Esophagus muscularis mucosa (tissue), 4 donors: Measurements from ENCODE around the gene MAX. TPM values are rescaled to one million over a fixed set of nuclear protein-coding genes. Genes with fewer than 3 reads are reported as not detected.

Experiments
- DNase-seq: peaks from one replicate; pipeline ENCODE4 v3.0.0-alpha.2; 2017; ENCODE audit errors: extremely low spot score
- H3K27ac ChIP-seq, 4 donors: fragments of 200-600 bp; sonication (generic); replicated peaks in 1 of 4; 1 replicate in 3 of 4; 2 replicates in 1 of 4; pipeline ENCODE4 v1.5.1; 2016 to 2019; ENCODE audit warnings: mild to moderate bottlenecking in 1 of 4
- H3K27me3 ChIP-seq, 4 donors: fragments of 200-600 bp; sonication (generic); one replicate each; pipeline versions ENCODE4 v1.5.1 to v1.6.0; 2016 to 2019
- H3K36me3 ChIP-seq, 4 donors: fragments of 200-600 bp; sonication (generic); one replicate each; pipeline ENCODE4 v1.5.1; 2016 to 2019
- H3K4me1 ChIP-seq, 4 donors: fragments of 200-600 bp; sonication (generic); one replicate each; pipeline ENCODE4 v1.5.1; 2016 to 2019
- H3K4me3 ChIP-seq, 4 donors: fragments of 200-600 bp; sonication (generic); 1 replicate in 2 of 4; 2 replicates in 2 of 4; pipeline ENCODE4 v1.5.1; 2016 to 2019; ENCODE audit warnings: mild to moderate bottlenecking in 4 of 4, moderate library complexity in 1 of 4
- H3K9me3 ChIP-seq, 4 donors: fragments of 200-600 bp; sonication (generic); 1 replicate in 3 of 4; 2 replicates in 1 of 4; pipeline ENCODE4 v1.5.1; 2016 to 2019
- EP300 ChIP-seq: sonication (generic); formaldehyde crosslinking; IDR thresholded peaks from one replicate; pipeline ENCODE4 v1.6.1; 2017; ENCODE audit warnings: antibody characterized with exemption
- POLR2A ChIP-seq: fragments of 450-650 bp; IDR thresholded peaks from one replicate; pipeline ENCODE4 v1.6.1; 2017; ENCODE audit warnings: antibody characterized with exemption, moderate library complexity, mild to moderate bottlenecking, low read depth
- POLR2AphosphoS5 ChIP-seq, 2 donors: sonication (generic); formaldehyde crosslinking; IDR thresholded peaks; one replicate each; pipeline ENCODE4 v1.6.1; 2017; ENCODE audit warnings: antibody characterized with exemption in 2 of 2
- WGBS: methylation state at CpG from one replicate; pipeline ENCODE4 v1.1.5; 2018; 5-methylcytosine and 5-hydroxymethylcytosine counted together
- intact Hi-C: fragments of 100-400 bp; cut with DNase I; formaldehyde crosslinking; loops from one replicate; pipeline ENCODE4 v1.15.1; 2023
- total RNA-seq, 4 donors: library from RNA; depleted of rRNA; stranded (reverse); fragments of >200 nt; gene quantifications; one replicate each; pipeline versions ENCODE4 v1.1.0 to v1.2.1, GENCODE V29; 2016
- TF ChIP-seq, protein P1 (sequence below), 3 experiments: fragments of 200-600 bp in 2 of 3; fragments of 450-650 bp in 1 of 3; sonication (generic) in 2 of 3; IDR thresholded peaks; one replicate each; pipeline ENCODE4 v1.5.1; 2017 to 2019; ENCODE audit warnings: antibody characterized with exemption in 3 of 3, mild to moderate bottlenecking in 2 of 3, moderate library complexity in 1 of 3

The MAX gene
- total RNA-seq, 4 donors from 2014 or later, result 69.3 to 88.0 (median 77.4) TPM

- H3K27ac ChIP-seq, result no peak overlapping the region
- 92% methylated on average over 4 of the region's 4 CpGs for WGBS
- intact Hi-C loops, result no loop called here
- H3K4me3 ChIP-seq, result no peak overlapping the region
- no peaks in the 10 kb centered on the region for H3K9me3 ChIP-seq
- TF ChIP-seq, protein P1, sequence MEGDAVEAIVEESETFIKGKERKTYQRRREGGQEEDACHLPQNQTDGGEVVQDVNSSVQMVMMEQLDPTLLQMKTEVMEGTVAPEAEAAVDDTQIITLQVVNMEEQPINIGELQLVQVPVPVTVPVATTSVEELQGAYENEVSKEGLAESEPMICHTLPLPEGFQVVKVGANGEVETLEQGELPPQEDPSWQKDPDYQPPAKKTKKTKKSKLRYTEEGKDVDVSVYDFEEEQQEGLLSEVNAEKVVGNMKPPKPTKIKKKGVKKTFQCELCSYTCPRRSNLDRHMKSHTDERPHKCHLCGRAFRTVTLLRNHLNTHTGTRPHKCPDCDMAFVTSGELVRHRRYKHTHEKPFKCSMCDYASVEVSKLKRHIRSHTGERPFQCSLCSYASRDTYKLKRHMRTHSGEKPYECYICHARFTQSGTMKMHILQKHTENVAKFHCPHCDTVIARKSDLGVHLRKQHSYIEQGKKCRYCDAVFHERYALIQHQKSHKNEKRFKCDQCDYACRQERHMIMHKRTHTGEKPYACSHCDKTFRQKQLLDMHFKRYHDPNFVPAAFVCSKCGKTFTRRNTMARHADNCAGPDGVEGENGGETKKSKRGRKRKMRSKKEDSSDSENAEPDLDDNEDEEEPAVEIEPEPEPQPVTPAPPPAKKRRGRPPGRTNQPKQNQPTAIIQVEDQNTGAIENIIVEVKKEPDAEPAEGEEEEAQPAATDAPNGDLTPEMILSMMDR (IDR thresholded peaks at IDR 0.05), result no peak
- no peak for TF ChIP-seq POLR2AphosphoS5 (IDR thresholded peaks at IDR 0.05)
- TF ChIP-seq POLR2A, result no peak
- TF ChIP-seq EP300, result no peak
- H3K36me3 ChIP-seq, result no peaks in the 10 kb centered on the region
- DNase-seq, result peak; percentile 47
- no peaks in the 10 kb centered on the region for H3K27me3 ChIP-seq
- H3K4me1 ChIP-seq, result peaks cover 5 to 13% (median 8%) of the 10 kb centered on the region in 4 donors
Observed at GRCh38 chr14:65106316-65106715, 4.0 kb upstream of the MAX start.

DNA sequence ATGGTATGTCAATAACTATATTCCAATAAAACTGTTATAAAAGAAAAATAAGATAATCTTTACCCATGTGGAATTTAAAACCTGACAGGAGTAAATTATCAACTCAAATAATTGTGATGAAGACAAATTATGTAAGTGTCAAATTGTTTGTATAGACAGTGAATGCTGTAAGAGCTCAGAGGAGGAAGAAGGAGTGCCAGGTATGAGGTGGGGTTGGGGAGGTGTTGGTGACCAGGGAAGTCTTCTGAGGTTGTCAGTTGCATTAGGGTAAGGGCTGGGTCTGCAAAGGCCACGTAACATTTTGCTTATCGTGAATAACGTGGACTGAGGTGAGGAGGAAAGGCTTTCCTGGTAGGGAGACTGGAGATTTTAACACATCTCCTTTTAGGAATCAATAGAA lies 2.5 kb upstream of the MAX start:
- H3K36me3 ChIP-seq, result peaks cover 0 to 6% (median 0%) of the 10 kb centered on the region in 4 donors
- H3K4me1 ChIP-seq, result peaks cover 21 to 28% (median 24%) of the 10 kb centered on the region in 4 donors
- 95% methylated on average over 3 of the region's 3 CpGs for WGBS
- H3K4me3 ChIP-seq, result no peak overlapping the region
- intact Hi-C loops, result loop anchor here (5.0 kb wide), 1 partner anchor 117 kb away; the partner anchor contains the start of gene FNTB
- H3K27ac ChIP-seq, result no peak overlapping the region
- no peak for TF ChIP-seq POLR2A
- TF ChIP-seq EP300, result no peak
- TF ChIP-seq, protein P1 (IDR thresholded peaks at IDR 0.05), result no peak
- TF ChIP-seq POLR2AphosphoS5 (IDR thresholded peaks at IDR 0.05), result no peak
- H3K27me3 ChIP-seq, result no peaks in the 10 kb centered on the region
- H3K9me3 ChIP-seq, result no peaks in the 10 kb centered on the region
- DNase-seq, result peak; percentile 8

GRCh38 chr14:65103150-65103760 lies 938 bp upstream of the MAX start:
- Histone ChIP-seq H3K9me3 (no peaks in the 10 kb centered on the region), H3K27me3 (no peaks in the 10 kb centered on the region), H3K4me3 (peak overlapping the region; percentile 92 to 98 (median 94)), H3K4me1 (peaks cover 34 to 43% (median 39%) of the 10 kb centered on the region in 4 donors), H3K27ac (peak overlapping the region; percentile 52 to 94 (median 72)), H3K36me3 (peaks cover 0 to 7% (median 0%) of the 10 kb centered on the region in 4 donors)
- TF ChIP-seq POLR2A (no peak), POLR2AphosphoS5 (IDR thresholded peaks at IDR 0.05) (no peak), EP300 (no peak)
- TF ChIP-seq, protein P1 (IDR thresholded peaks at IDR 0.05), result no peak
- DNase-seq, result peak; percentile 85
- 12% methylated on average over 20 of the region's 22 CpGs for WGBS
- intact Hi-C loops, result loop anchor here (5.0 kb wide), 1 partner anchor 116 kb away; the partner anchor contains the start of gene FNTB

GRCh38 chr14:65101631-65102440 lies 481 bp downstream of the MAX start:
- intact Hi-C loops, result loop anchor here (5.0 kb wide), 1 partner anchor 115 kb away; the partner anchor contains the start of gene FNTB

More at GRCh38 chr14:65101631-65102440, 481 bp downstream of the MAX start:
- whole genome bisulfite sequencing, result under 1% methylated on average over 27 of the region's 66 CpGs
- peak overlapping the region; percentile 89 to 94 (median 92) for H3K27ac ChIP-seq
- TF ChIP-seq EP300 (no peak), POLR2AphosphoS5 (IDR thresholded peaks at IDR 0.05) (no peak), POLR2A (no peak)
- TF ChIP-seq, protein P1 (IDR thresholded peaks at IDR 0.05), result no peak
- no peaks in the 10 kb centered on the region for H3K27me3 ChIP-seq
- no peak for DNase-seq
- H3K36me3 ChIP-seq, result peaks cover 0 to 11% (median 0%) of the 10 kb centered on the region in 4 donors
- H3K4me1 ChIP-seq, result peaks cover 49 to 57% (median 53%) of the 10 kb centered on the region in 4 donors
- H3K9me3 ChIP-seq, result no peaks in the 10 kb centered on the region
- peak overlapping the region; percentile 92 to 98 (median 94) for H3K4me3 ChIP-seq
